Parathyroid adenoma (tissue), 2 donors: ENCODE results near the gene KEL.
A peak's percentile ranks its signal among the peaks of the same experiment; 100 is the strongest.

Source experiments
- H2AFZ ChIP-seq: fragments of 300-600 bp; sonication (generic); one replicate; pipeline ENCODE4 v1.7.0; 2017; ENCODE audit warnings: antibody characterized with exemption, mild to moderate bottlenecking
- H3K27ac ChIP-seq: fragments of 300-600 bp; sonication (generic); one replicate; pipeline ENCODE4 v1.7.0; 2017
- H3K27me3 ChIP-seq: fragments of 300-600 bp; sonication (generic); one replicate; pipeline ENCODE4 v1.7.0; 2017; ENCODE audit warnings: low read length; ENCODE audit not compliant: control insufficient read depth, insufficient read depth
- H3K36me3 ChIP-seq: fragments of 300-600 bp; sonication (generic); one replicate; pipeline ENCODE4 v1.7.0; 2017; ENCODE audit warnings: low read length; ENCODE audit not compliant: control insufficient read depth, insufficient read depth
- H3K4me1 ChIP-seq: fragments of 300-600 bp; sonication (generic); one replicate; pipeline ENCODE4 v1.7.0; 2017; ENCODE audit warnings: control low read depth
- H3K4me2 ChIP-seq: fragments of 300-600 bp; sonication (generic); one replicate; pipeline ENCODE4 v1.7.0; 2017; ENCODE audit warnings: low read length
- H3K4me3 ChIP-seq: fragments of 300-600 bp; sonication (generic); one replicate; pipeline ENCODE4 v1.7.0; 2017; ENCODE audit warnings: low read depth, low read length
- H3K79me2 ChIP-seq: fragments of 300-600 bp; sonication (generic); one replicate; pipeline ENCODE4 v1.7.0; 2017; ENCODE audit warnings: control low read depth
- H3K9ac ChIP-seq: fragments of 300-600 bp; sonication (generic); one replicate; pipeline ENCODE4 v1.7.0; 2017; ENCODE audit warnings: mild to moderate bottlenecking
- H3K9me3 ChIP-seq: fragments of 300-600 bp; sonication (generic); one replicate; pipeline ENCODE4 v1.7.0; 2017; ENCODE audit warnings: low read length; ENCODE audit not compliant: control insufficient read depth
- CTCF ChIP-seq: fragments of 300-600 bp; sonication (generic); IDR thresholded peaks from one replicate; pipeline ENCODE4 v1.7.0; 2017; ENCODE audit warnings: antibody characterized with exemption, mild to moderate bottlenecking
- donor health status: primary hyperparathyroidism.

KEL gene

GRCh38 chr7:142908921-142909890 is 53.0 kb downstream of the KEL start:
- no peak overlapping the region for H2AFZ ChIP-seq
- H3K36me3 ChIP-seq: no peaks in the 10 kb centered on the region
- no peaks in the 10 kb centered on the region for H3K79me2 ChIP-seq
- H3K9me3 ChIP-seq: no peaks in the 10 kb centered on the region
- TF ChIP-seq CTCF: peak; percentile 58
- H3K4me2 ChIP-seq: no peak overlapping the region
- no peaks in the 10 kb centered on the region for H3K4me1 ChIP-seq
- no peak overlapping the region for H3K27ac ChIP-seq
- no peak overlapping the region for H3K4me3 ChIP-seq
- H3K27me3 ChIP-seq: no peaks in the 10 kb centered on the region
- no peak overlapping the region for H3K9ac ChIP-seq

DNA sequence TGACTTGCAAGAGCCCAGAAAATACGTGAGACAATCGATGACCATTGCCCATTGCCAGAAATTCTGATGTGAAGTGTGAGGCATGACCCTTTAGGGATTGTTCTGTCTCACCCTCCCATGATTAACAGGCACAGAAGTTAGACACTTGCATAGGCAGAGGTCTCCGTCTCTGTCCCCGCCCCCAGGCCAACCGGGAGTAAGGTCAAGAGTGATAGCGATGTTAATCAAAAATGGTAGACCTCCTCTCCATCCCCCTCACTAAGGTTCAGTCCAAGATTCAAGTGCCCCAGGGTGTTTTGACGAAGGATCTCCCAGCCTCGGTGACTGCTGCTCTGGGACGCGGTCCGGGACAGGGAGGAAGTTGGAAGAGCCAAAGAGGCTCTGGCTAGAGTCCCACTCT is 53.9 kb downstream of the KEL start:
- H3K4me3 ChIP-seq: no peak overlapping the region
- no peaks in the 10 kb centered on the region for H3K79me2 ChIP-seq

GRCh38 chr7:142906643-142907042 is 55.5 kb downstream of the KEL start:
- TF ChIP-seq CTCF: no peak
- H3K4me3 ChIP-seq: no peak overlapping the region
- no peak overlapping the region for H3K27ac ChIP-seq
- H3K9ac ChIP-seq: no peak overlapping the region
- no peaks in the 10 kb centered on the region for H3K36me3 ChIP-seq
- H2AFZ ChIP-seq: no peak overlapping the region
- H3K27me3 ChIP-seq: no peaks in the 10 kb centered on the region
- no peak overlapping the region for H3K4me2 ChIP-seq
- no peaks in the 10 kb centered on the region for H3K79me2 ChIP-seq
- no peaks in the 10 kb centered on the region for H3K4me1 ChIP-seq
- H3K9me3 ChIP-seq: no peaks in the 10 kb centered on the region

More for the DNA sequence above, 53.9 kb downstream of the KEL start:
- no peak overlapping the region for H3K4me2 ChIP-seq
- H3K36me3 ChIP-seq: no peaks in the 10 kb centered on the region
- no peak overlapping the region for H2AFZ ChIP-seq
- H3K27ac ChIP-seq: no peak overlapping the region
- H3K27me3 ChIP-seq: no peaks in the 10 kb centered on the region
- H3K4me1 ChIP-seq: no peaks in the 10 kb centered on the region
- no peaks in the 10 kb centered on the region for H3K9me3 ChIP-seq
- no peak overlapping the region for H3K9ac ChIP-seq
- TF ChIP-seq CTCF: no peak

DNA sequence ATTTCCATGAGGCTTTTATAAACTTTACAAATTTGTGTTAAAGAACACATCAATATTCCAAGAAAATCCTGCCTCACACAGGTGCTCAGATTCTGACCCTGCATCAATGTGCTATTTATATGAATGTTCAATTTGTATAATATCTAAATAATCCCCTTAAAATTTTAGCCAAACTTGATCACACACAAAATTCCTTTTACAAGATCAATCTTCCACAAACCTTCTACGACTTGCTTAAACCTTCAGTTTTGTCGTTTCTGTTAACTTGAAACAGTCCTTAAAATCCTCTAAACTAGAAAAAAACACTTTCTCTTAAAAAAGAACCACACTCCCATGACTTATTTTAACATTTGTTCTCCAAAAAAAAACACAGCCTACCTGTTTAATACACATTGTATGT is 56.4 kb downstream of the KEL start:
- Histone ChIP-seq H3K27me3 (no peaks in the 10 kb centered on the region), H3K9me3 (no peaks in the 10 kb centered on the region), H3K4me1 (no peaks in the 10 kb centered on the region), H3K27ac (no peak overlapping the region), H2AFZ (no peak overlapping the region), H3K79me2 (no peaks in the 10 kb centered on the region), H3K36me3 (no peaks in the 10 kb centered on the region), H3K4me3 (no peak overlapping the region), H3K9ac (no peak overlapping the region), H3K4me2 (no peak overlapping the region)
- no peak for TF ChIP-seq CTCF

DNA sequence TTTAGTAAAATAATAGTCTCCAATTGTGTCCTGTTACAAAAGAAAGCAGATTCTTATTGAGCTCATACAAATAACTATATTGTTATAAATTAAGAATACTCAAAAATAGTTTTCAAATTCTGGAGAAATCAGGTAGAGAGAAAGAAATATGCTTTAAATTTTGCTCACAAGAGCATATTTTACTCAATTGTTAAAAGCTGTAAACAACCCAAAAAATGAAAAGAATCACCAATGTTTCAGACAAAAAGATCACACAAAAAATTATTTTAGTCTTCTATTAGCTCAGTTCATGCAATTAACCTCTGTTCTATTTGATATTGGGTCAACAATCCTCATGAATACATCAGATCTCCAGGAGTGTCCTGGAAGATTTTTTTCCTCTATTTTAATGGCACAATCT is 58.0 kb downstream of the KEL start:
- H3K9ac ChIP-seq: no peak overlapping the region
- H3K4me1 ChIP-seq: no peaks in the 10 kb centered on the region
- H3K36me3 ChIP-seq: no peaks in the 10 kb centered on the region
- no peak overlapping the region for H3K4me3 ChIP-seq
- no peak for TF ChIP-seq CTCF
- H3K4me2 ChIP-seq: no peak overlapping the region
- no peak overlapping the region for H3K27ac ChIP-seq
- no peaks in the 10 kb centered on the region for H3K79me2 ChIP-seq
- H3K27me3 ChIP-seq: no peaks in the 10 kb centered on the region
- no peaks in the 10 kb centered on the region for H3K9me3 ChIP-seq
- no peak overlapping the region for H2AFZ ChIP-seq
